HCT116 (cell line): ENCODE measurements around the gene ARHGEF6. TPM values are rescaled to one million over a fixed set of nuclear protein-coding genes. Genes with fewer than 3 reads are reported as not detected.

Experiments used
- ATAC-seq: fragments of 200-7000 bp; cut with Tn5 transposase; 2 replicates; pipeline ENCODE4 v1.9.1; 2020; ENCODE audit warnings: mild to moderate bottlenecking, moderate library complexity
- BruUV-seq: library from RNA; stranded (reverse); fragments of 400-500 nt; replicated peaks from 2 replicates; lab custom pipeline; 2021; lab: Mats Ljungman, UMichigan
- CTCF ChIA-PET: fragments of 300-600 bp; sonication (Branson Sonifier 250); formaldehyde crosslinking; loops from one replicate; lab custom pipeline; 2021; ENCODE audit warnings: antibody characterized with exemption; lab: Charles Lee
- POLR2A ChIA-PET: fragments of 300-600, 350-600 bp; sonication (Branson Sonifier 250); formaldehyde crosslinking; loops from one replicate; lab custom pipeline; 2021; ENCODE audit warnings: antibody characterized with exemption; lab: Charles Lee
- RAD21 ChIA-PET, 2 experiments: fragments of 300-600 bp; sonication (Branson Sonifier 250); formaldehyde crosslinking; loops; one replicate each; lab custom pipeline; 2023; ENCODE audit warnings: low total read pairs in 2 of 2; ENCODE audit not compliant: uncharacterized antibody in 2 of 2, unreplicated experiment in 2 of 2, low non-redundant PET in 1 of 2; lab: Charles Lee
- DNase-seq: peaks from one replicate; pipeline ENCODE4 v3.0.0-alpha.2; 2010; ENCODE audit warnings: low read depth, low spot score
- H2AFZ ChIP-seq: fragments of 200-600 bp; shearing (Covaris generic), sonication (generic); 2 replicates; pipeline ENCODE4 v1.6.1; 2017; ENCODE audit warnings: low read depth, mixed run types, mixed read lengths, antibody characterized with exemption, low read length; ENCODE audit not compliant: poor library complexity, severe bottlenecking
- H3K27ac ChIP-seq: 2 replicates; pipeline ENCODE4 v1.5.1; 2012; ENCODE audit warnings: low read depth, low read length
- H3K27me3 ChIP-seq: fragments of 200-600 bp; sonication (generic); 2 replicates; pipeline ENCODE4 v1.6.1; 2016; ENCODE audit warnings: mixed run types, low read length, mixed read lengths; ENCODE audit not compliant: insufficient read depth
- H3K36me3 ChIP-seq, 2 experiments: fragments of 200-500 bp in 1 of 2; fragments of 200-600 bp in 1 of 2; sonication (Bioruptor generic) in 1 of 2; sonication (generic) in 1 of 2; 2 replicates each; pipeline versions ENCODE4 v1.5.1 to v1.6.1; 2014 to 2016; ENCODE audit warnings: low read length in 2 of 2, inconsistent platforms in 1 of 2, mixed read lengths in 1 of 2, mixed run types in 1 of 2; ENCODE audit not compliant: insufficient read depth in 2 of 2, control insufficient read depth in 1 of 2
- H3K4me1 ChIP-seq, 2 experiments: fragments of 200-600 bp in 1 of 2; sonication (generic) in 1 of 2; 2 replicates each; pipeline versions ENCODE4 v1.5.1 to v1.6.1; 2012 to 2017; ENCODE audit warnings: low read length in 2 of 2, inconsistent platforms in 1 of 2, mild to moderate bottlenecking in 1 of 2, mixed read lengths in 1 of 2, mixed run types in 1 of 2, moderate library complexity in 1 of 2; ENCODE audit not compliant: insufficient read depth in 2 of 2, control insufficient read depth in 1 of 2
- H3K4me2 ChIP-seq: fragments of 200-600 bp; sonication (generic); 2 replicates; pipeline ENCODE4 v1.6.1; 2017; ENCODE audit warnings: mixed run types, low read length, mixed read lengths
- H3K4me3 ChIP-seq, 2 experiments: fragments of 200-600 bp in 1 of 2; sonication (generic) in 1 of 2; replicated peaks in 1 of 2; 2 replicates each; pipeline ENCODE4 v1.5.1; 2011 to 2016; ENCODE audit warnings: low read length in 2 of 2, control low read depth in 1 of 2, low read depth in 1 of 2, mild to moderate bottlenecking in 1 of 2, mixed read lengths in 1 of 2, mixed run types in 1 of 2
- H3K79me2 ChIP-seq: fragments of 200-600 bp; sonication (generic); 2 replicates; pipeline ENCODE4 v1.6.1; 2017; ENCODE audit warnings: mild to moderate bottlenecking, mixed run types, low read length, moderate library complexity, mixed read lengths; ENCODE audit not compliant: insufficient read depth
- H3K9ac ChIP-seq: fragments of 200-600 bp; sonication (generic); 2 replicates; pipeline ENCODE4 v1.6.1; 2016; ENCODE audit warnings: low read length, mixed read lengths
- H3K9me2 ChIP-seq: fragments of 200-600 bp; sonication (generic), shearing (Covaris generic); 2 replicates; pipeline ENCODE4 v1.6.1; 2017; ENCODE audit warnings: mixed run types, mild to moderate bottlenecking, moderate library complexity; ENCODE audit not compliant: insufficient read depth
- H3K9me3 ChIP-seq, 2 experiments: fragments of 200-500 bp in 1 of 2; fragments of 200-600 bp in 1 of 2; sonication (Bioruptor generic) in 1 of 2; sonication (generic) in 1 of 2; 2 replicates each; pipeline ENCODE4 v1.6.1; 2014 to 2017; ENCODE audit warnings: low read length in 2 of 2, mixed read lengths in 2 of 2, inconsistent platforms in 1 of 2, low read depth in 1 of 2, mild to moderate bottlenecking in 1 of 2, mixed run types in 1 of 2, moderate library complexity in 1 of 2; ENCODE audit not compliant: control insufficient read depth in 1 of 2, insufficient read depth in 1 of 2
- H4K20me1 ChIP-seq: fragments of 200-600 bp; sonication (generic), shearing (Covaris generic); 2 replicates; pipeline ENCODE4 v1.6.1; 2017; ENCODE audit warnings: mixed run types, mild to moderate bottlenecking, moderate library complexity; ENCODE audit not compliant: insufficient read depth
- ATF3 ChIP-seq: IDR thresholded peaks from 2 replicates; pipeline ENCODE4 v1.6.1; 2012
- CBX3 ChIP-seq: IDR thresholded peaks from 2 replicates; pipeline ENCODE4 v1.6.1; 2012; ENCODE audit warnings: low read depth
- CEBPB ChIP-seq: IDR thresholded peaks from 2 replicates; pipeline ENCODE4 v1.6.1; 2012; ENCODE audit warnings: low read depth
- ELF1 ChIP-seq: IDR thresholded peaks from 2 replicates; pipeline ENCODE4 v1.6.1; 2012; ENCODE audit warnings: low read depth, borderline replicate concordance
- EZH2 ChIP-seq: fragments of 200-600 bp; sonication (generic); IDR thresholded peaks from 2 replicates; pipeline ENCODE4 v1.6.1; 2017; ENCODE audit warnings: antibody characterized with exemption, mixed run types
- EZH2phosphoT487 ChIP-seq: fragments of 200-600 bp; IDR thresholded peaks from 2 replicates; pipeline ENCODE4 v1.6.1; 2018; ENCODE audit warnings: antibody characterized with exemption, borderline replicate concordance
- FOSL1 ChIP-seq: IDR thresholded peaks from 2 replicates; pipeline ENCODE4 v1.6.1; 2012; ENCODE audit warnings: low read depth
- JUND ChIP-seq: IDR thresholded peaks from 2 replicates; pipeline ENCODE4 v1.6.1; 2012
- MAX ChIP-seq: IDR thresholded peaks from 2 replicates; pipeline ENCODE4 v1.6.1; 2012
- POLR2A ChIP-seq: IDR thresholded peaks from 2 replicates; pipeline ENCODE4 v1.7.0; 2011; ENCODE audit warnings: borderline replicate concordance; ENCODE audit not compliant: insufficient read depth, insufficient read length; ENCODE audit errors: extremely low read depth
- POLR2AphosphoS5 ChIP-seq: IDR thresholded peaks from 2 replicates; pipeline ENCODE4 v1.6.1; 2011; ENCODE audit warnings: mild to moderate bottlenecking, low read depth, low read length, moderate library complexity
- REST ChIP-seq: IDR thresholded peaks from 2 replicates; pipeline ENCODE4 v1.6.1; 2012; ENCODE audit warnings: low read depth
- SIN3A ChIP-seq: IDR thresholded peaks from 2 replicates; pipeline ENCODE4 v1.6.1; 2012; ENCODE audit warnings: low read depth
- SP1 ChIP-seq: IDR thresholded peaks from 2 replicates; pipeline ENCODE4 v1.6.1; 2012; ENCODE audit warnings: low read depth
- ZFX ChIP-seq: fragments of 450-650 bp; IDR thresholded peaks from 2 replicates; pipeline ENCODE4 v1.6.1; 2017
- intact Hi-C: fragments of 100-400 bp; cut with micrococcal nuclease; formaldehyde crosslinking; loops from 2 replicates; pipeline ENCODE4 v1.10.0; 2022
- total RNA-seq: library from RNA; stranded (reverse); gene quantifications from one replicate; pipeline ENCODE4 v1.2.1, GENCODE V29; 2021; ENCODE audit not compliant: unreplicated experiment

Gene ARHGEF6
- total RNA-seq, 1 experiment from 2014 or later: 1.9 TPM

- ChIA-PET POLR2A (no interaction called here), CTCF (no interaction called here), RAD21 (no interaction called here)
- BruUV-seq: no TSS peak
- Histone ChIP-seq H3K9me3 (no peaks in the 10 kb centered on the region), H3K9ac (no peak overlapping the region), H3K36me3 (no peaks in the 10 kb centered on the region), H3K4me3 (no peak overlapping the region), H3K79me2 (no peaks in the 10 kb centered on the region), H3K27ac (no peak overlapping the region), H3K9me2 (no peaks in the 10 kb centered on the region), H3K4me2 (no peak overlapping the region), H2AFZ (no peak overlapping the region), H3K4me1 (no peaks in the 10 kb centered on the region), H4K20me1 (no peaks in the 10 kb centered on the region), H3K27me3 (no peaks in the 10 kb centered on the region)
- DNase-seq (no peak), ATAC-seq (no peak)
- TF ChIP-seq CBX3 (no peak), SP1 (no peak), POLR2AphosphoS5 (no peak), ELF1 (no peak), FOSL1 (no peak), EZH2phosphoT487 (no peak), REST (no peak), EZH2 (no peak), SIN3A (no peak), JUND (no peak), MAX (no peak), POLR2A (no peak), ZFX (no peak), ATF3 (no peak), CEBPB (no peak)
- intact Hi-C loops: no loop called here
These were observed 29.8 kb upstream of the ARHGEF6 start for GRCh38 chrX:136810493-136810892.
